AG09309 (cell line): ENCODE results near the gene CKAP4.
"Not testable (repeated sequence)": the region's sequence is repeated elsewhere in the genome, so short reads cannot be mapped to it uniquely, and the experiment has no call there.

Experiments
- DNase-seq: peaks from one replicate; pipeline ENCODE4 v3.0.0-alpha.2; 2010; ENCODE audit warnings: low read depth
- H3K4me3 ChIP-seq: 2 replicates; pipeline ENCODE4 v1.5.1; 2011; ENCODE audit warnings: mild to moderate bottlenecking, low read depth, low read length, moderate library complexity; ENCODE audit not compliant: control insufficient read depth
- TF ChIP-seq, protein P1 (sequence below): IDR thresholded peaks from 2 replicates; pipeline ENCODE4 v1.5.1; 2011; ENCODE audit warnings: mild to moderate bottlenecking, low read depth, low read length, inconsistent platforms; ENCODE audit not compliant: insufficient read depth, control insufficient read depth; ENCODE audit errors: missing control alignments

CKAP4 gene

DNA sequence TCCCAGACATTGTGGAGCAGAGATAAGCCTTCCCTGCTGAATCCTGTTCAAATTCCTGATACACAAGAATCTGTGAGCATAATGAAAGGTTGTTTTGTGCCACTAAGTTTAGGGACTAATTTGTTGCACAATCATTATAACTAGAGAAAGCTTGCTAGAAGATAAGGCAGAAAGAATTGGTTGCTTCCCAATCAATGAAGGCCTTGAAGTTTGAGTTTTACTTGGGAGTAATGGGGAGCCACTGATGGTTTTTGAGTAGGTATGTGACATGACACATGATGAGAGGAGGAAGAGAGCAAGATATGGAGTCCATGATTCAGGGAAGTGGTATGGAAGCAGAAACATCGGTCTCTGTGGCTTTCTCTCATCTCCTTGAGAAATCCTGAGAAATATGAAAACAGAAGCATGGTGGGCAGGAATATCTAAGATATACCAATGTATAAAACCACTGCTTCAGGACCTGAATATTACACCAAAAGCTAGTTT lies 41.4 kb upstream of the CKAP4 start:
- TF ChIP-seq, protein P1, sequence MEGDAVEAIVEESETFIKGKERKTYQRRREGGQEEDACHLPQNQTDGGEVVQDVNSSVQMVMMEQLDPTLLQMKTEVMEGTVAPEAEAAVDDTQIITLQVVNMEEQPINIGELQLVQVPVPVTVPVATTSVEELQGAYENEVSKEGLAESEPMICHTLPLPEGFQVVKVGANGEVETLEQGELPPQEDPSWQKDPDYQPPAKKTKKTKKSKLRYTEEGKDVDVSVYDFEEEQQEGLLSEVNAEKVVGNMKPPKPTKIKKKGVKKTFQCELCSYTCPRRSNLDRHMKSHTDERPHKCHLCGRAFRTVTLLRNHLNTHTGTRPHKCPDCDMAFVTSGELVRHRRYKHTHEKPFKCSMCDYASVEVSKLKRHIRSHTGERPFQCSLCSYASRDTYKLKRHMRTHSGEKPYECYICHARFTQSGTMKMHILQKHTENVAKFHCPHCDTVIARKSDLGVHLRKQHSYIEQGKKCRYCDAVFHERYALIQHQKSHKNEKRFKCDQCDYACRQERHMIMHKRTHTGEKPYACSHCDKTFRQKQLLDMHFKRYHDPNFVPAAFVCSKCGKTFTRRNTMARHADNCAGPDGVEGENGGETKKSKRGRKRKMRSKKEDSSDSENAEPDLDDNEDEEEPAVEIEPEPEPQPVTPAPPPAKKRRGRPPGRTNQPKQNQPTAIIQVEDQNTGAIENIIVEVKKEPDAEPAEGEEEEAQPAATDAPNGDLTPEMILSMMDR, result no peak
- no peak overlapping the region for H3K4me3 ChIP-seq
- DNase-seq, result no peak

DNA sequence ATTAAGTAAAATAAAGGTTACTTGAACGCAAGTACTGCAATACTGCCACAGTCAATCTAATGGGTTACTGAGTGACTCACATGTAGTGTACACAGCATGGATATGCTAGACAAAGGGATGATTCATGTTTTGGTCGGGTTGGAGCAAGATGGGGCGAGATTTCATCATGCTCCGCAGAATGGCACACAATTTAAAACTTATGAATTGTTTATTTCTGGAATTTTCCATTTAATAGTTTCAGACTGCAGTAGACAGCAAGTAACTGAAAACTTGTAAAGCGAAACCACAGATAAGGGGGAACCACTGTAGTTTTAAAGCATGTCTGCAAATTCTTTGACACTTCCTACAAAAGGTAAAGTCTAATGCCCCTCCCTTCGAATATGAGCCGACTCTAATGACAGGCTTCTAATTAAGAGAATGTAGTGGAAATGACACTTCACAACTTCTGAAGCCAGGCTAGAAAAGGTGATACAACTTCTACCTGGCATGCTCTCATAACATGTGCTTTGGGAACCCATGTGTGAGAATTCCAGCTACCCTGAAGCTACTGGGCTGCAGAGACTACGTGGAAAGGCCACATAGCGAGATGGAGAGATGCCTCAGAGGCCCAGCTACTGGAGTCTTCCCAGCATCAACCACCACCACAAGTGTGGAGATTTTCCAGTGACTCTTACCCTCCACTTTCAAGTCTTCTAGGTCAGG lies 40.8 kb upstream of the CKAP4 start:
- TF ChIP-seq, protein P1, result no peak
- no peak overlapping the region for H3K4me3 ChIP-seq
- peak; percentile 95 for DNase-seq

DNA sequence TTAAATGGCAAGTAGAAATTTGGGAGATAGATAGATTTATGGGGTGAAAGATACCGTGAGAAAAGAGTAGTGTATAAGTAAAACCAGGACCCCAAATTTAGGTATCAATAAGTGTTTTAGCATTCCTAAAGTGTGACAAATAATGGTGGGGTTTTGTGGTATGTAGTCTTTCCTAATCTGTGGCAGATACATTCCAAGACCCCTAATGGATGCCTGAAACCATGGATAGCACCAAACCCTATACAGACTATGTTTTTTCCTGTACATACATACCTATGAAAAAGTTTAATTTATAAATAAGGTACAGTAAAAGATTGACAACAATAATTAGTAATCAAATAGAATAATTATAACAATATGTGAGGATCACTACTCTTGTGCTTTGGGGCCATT lies 40.3 kb upstream of the CKAP4 start:
- TF ChIP-seq, protein P1, result no peak

DNA sequence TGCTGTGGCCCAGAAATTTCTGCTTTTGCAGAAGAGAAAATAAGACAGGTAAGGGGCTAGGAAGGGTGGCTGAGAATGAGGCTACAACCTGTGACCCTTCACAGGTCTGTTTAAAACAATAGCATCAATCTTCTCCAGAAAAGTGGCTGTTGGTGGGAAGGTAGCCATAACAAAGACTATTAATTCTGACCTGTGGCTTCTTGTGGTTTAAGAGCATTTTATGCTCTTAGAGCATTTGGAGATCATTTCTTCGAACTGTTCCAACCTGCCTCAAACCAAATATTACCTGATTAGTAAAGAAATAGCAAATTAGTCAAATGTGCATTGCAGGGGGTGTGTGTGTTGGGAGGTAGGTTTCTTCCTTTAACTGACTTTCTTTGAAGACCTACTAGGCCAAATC lies 39.5 kb upstream of the CKAP4 start:
- TF ChIP-seq, protein P1, result no peak
- no peak for DNase-seq
- no peak overlapping the region for H3K4me3 ChIP-seq

More for the DNA sequence above, 40.3 kb upstream of the CKAP4 start:
- no peak overlapping the region for H3K4me3 ChIP-seq
- no peak for DNase-seq

DNA sequence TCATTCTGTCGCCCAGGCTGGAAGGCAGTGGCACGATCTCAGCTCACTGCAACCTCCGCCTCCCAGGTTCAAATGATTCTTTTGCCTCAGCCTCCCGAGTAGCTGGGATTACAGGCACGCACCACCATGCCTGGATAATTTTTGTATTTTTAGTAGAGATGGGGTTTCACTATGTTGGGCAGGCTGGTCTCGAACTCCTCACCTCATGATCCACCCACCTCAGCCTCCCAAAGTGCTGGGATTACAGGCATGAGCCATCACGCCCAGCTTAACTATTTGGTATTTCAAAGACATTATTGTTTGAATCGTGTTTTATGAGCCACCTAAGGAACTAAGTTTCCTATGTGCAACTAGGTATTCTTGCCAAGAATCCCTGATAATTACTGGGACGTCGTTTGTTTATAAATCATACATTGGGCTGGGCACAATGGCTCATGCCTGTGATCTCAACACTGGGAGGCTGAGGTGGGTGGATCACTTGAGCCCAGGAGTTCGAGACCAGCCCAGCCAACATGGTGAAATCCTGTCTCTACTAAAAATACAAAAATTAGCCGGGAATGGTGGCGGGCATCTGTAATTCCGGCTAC lies 38.8 kb upstream of the CKAP4 start:
- not testable (repeated sequence) for DNase-seq, H3K4me3 ChIP-seq

DNA sequence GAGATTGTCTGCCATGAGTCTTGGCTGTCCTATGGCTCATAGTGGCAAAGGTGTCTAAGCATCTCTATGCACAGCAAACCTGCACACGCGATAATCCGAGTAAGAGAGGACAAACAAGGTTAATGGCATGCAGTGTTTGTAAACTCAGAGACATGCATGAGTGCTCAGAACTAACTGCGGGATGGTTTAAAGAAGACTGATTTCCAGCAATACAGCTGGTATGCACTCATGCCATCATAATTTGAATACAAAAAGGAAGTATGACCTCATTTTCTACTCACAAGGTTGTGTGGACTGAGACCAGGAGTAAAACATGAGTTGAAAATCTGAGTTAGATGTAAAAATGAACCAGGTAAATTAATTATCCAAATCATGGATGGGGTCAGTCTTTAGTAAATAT lies 38.2 kb upstream of the CKAP4 start:
- DNase-seq, result no peak
- TF ChIP-seq, protein P1, result no peak

DNA sequence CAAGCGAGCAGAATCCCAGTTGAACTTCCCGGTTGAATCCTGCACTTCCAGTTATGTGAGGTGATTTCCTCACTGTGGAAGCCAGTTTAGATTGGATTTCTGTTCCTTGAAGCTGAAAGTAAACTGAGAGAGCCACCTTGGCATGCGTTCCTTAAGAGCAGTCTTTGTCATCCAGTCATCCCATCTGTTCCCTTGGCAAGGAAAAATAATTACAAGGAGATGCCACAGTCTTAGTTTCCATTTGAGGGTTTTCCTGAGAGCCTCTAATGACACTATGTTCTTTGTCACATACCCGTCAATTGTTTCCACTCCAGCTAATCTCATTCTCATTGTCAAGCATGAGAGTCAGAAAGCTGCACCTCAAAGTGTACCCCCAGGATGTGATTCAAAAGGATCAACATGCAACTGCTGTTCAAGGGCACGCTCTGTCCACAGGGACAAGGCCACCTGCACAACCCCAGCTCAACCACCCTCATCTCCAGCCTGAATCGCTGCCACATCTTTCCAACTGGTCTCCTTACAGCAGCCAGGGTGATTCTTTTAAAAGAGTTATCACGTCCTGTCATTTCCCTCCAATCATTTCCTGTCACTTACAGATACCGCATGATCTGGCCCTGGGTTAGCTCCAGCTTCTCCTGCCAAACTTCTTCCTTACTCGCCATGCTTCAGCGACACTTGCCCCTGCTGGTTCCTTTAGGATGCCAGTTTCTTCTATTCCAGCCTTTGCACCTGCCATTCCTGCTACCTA lies 36.7 kb upstream of the CKAP4 start:
- no peak for DNase-seq
- no peak overlapping the region for H3K4me3 ChIP-seq
- TF ChIP-seq, protein P1, result no peak

More for the DNA sequence above, 38.2 kb upstream of the CKAP4 start:
- H3K4me3 ChIP-seq, result no peak overlapping the region
